Measurements from ENCODE around the gene PDSS2.

PDSS2 gene

GRCh38 chr6:107413966-107414645 is 45.3 kb downstream of the PDSS2 start:
- no peak for DNase-seq
- H3K27ac Mint-ChIP-seq = no peak overlapping the region
- H3K4me3 Mint-ChIP-seq = no peak overlapping the region

GRCh38 chr6:107411161-107411560 is 48.2 kb downstream of the PDSS2 start:
- Mint-ChIP-seq H3K9me3 (peaks cover 4% of the 10 kb centered on the region), H3K4me1 (no peaks in the 10 kb centered on the region), H3K4me3 (no peak overlapping the region), H3K36me3 (ENCODE audit: low read depth) (peaks cover 16% of the 10 kb centered on the region), H3K27ac (no peak overlapping the region), H3K27me3 (no peaks in the 10 kb centered on the region)
- DNase-seq (no peak), ATAC-seq (no peak)

More at GRCh38 chr6:107413966-107414645, 45.3 kb downstream of the PDSS2 start:
- Mint-ChIP-seq H3K27me3 (no peaks in the 10 kb centered on the region), H3K36me3 (ENCODE audit: low read depth) (peaks cover 11% of the 10 kb centered on the region), H3K9me3 (no peaks in the 10 kb centered on the region), H3K4me1 (no peaks in the 10 kb centered on the region)
- no peak for ATAC-seq

GRCh38 chr6:107409942-107410341 is 49.4 kb downstream of the PDSS2 start:
- no peaks in the 10 kb centered on the region for H3K4me1 Mint-ChIP-seq
- H3K27me3 Mint-ChIP-seq = no peaks in the 10 kb centered on the region
- DNase-seq = no peak
- no peak overlapping the region for H3K27ac Mint-ChIP-seq
- H3K36me3 Mint-ChIP-seq (ENCODE audit: low read depth) = peaks cover 20% of the 10 kb centered on the region
- ATAC-seq = no peak
- no peak overlapping the region for H3K4me3 Mint-ChIP-seq
- H3K9me3 Mint-ChIP-seq = peaks cover 9% of the 10 kb centered on the region

- no peak overlapping the region for H3K4me3 Mint-ChIP-seq
- H3K36me3 Mint-ChIP-seq (ENCODE audit: low read depth) = peaks cover 30% of the 10 kb centered on the region
- no peaks in the 10 kb centered on the region for H3K4me1 Mint-ChIP-seq
- no peak for DNase-seq
- no peaks in the 10 kb centered on the region for H3K27me3 Mint-ChIP-seq
- H3K9me3 Mint-ChIP-seq = peaks cover 20% of the 10 kb centered on the region
- ATAC-seq = no peak
- H3K27ac Mint-ChIP-seq = no peak overlapping the region
Measured at GRCh38 chr6:107408714-107409113, 50.6 kb downstream of the PDSS2 start.

- Mint-ChIP-seq H3K36me3 (ENCODE audit: low read depth) (peaks cover 55% of the 10 kb centered on the region), H3K9me3 (peaks cover 31% of the 10 kb centered on the region), H3K27ac (no peak overlapping the region), H3K4me1 (no peaks in the 10 kb centered on the region), H3K27me3 (no peaks in the 10 kb centered on the region), H3K4me3 (no peak overlapping the region)
- ATAC-seq = no peak
- no peak for DNase-seq
Measured at GRCh38 chr6:107405002-107405401, 54.4 kb downstream of the PDSS2 start.

GRCh38 chr6:107402533-107402932 is 56.8 kb downstream of the PDSS2 start:
- H3K4me1 Mint-ChIP-seq = no peaks in the 10 kb centered on the region
- no peak overlapping the region for H3K27ac Mint-ChIP-seq
- H3K9me3 Mint-ChIP-seq = peaks cover 34% of the 10 kb centered on the region
- H3K36me3 Mint-ChIP-seq (ENCODE audit: low read depth) = peaks cover 56% of the 10 kb centered on the region
- ATAC-seq = no peak
- no peak overlapping the region for H3K4me3 Mint-ChIP-seq
- H3K27me3 Mint-ChIP-seq = no peaks in the 10 kb centered on the region
- DNase-seq = no peak

- Mint-ChIP-seq H3K27ac (no peak overlapping the region), H3K36me3 (ENCODE audit: low read depth) (peaks cover 54% of the 10 kb centered on the region), H3K4me1 (no peaks in the 10 kb centered on the region), H3K9me3 (peaks cover 30% of the 10 kb centered on the region), H3K27me3 (no peaks in the 10 kb centered on the region), H3K4me3 (no peak overlapping the region)
- ATAC-seq (no peak), DNase-seq (no peak)
Measured at GRCh38 chr6:107401573-107401972, 57.8 kb downstream of the PDSS2 start.

GRCh38 chr6:107400616-107401147 is 58.7 kb downstream of the PDSS2 start:
- no peaks in the 10 kb centered on the region for H3K4me1 Mint-ChIP-seq
- no peak for DNase-seq
- no peak overlapping the region for H3K27ac Mint-ChIP-seq
- peaks cover 60% of the 10 kb centered on the region for H3K36me3 Mint-ChIP-seq (ENCODE audit: low read depth)
- H3K27me3 Mint-ChIP-seq = no peaks in the 10 kb centered on the region
- peaks cover 36% of the 10 kb centered on the region for H3K9me3 Mint-ChIP-seq
- H3K4me3 Mint-ChIP-seq = no peak overlapping the region
- ATAC-seq = no peak

GRCh38 chr6:107399935-107400334 is 59.4 kb downstream of the PDSS2 start:
- DNase-seq (no peak), ATAC-seq (no peak)
- Mint-ChIP-seq H3K4me1 (no peaks in the 10 kb centered on the region), H3K4me3 (no peak overlapping the region), H3K27me3 (no peaks in the 10 kb centered on the region), H3K27ac (no peak overlapping the region), H3K36me3 (ENCODE audit: low read depth) (peaks cover 61% of the 10 kb centered on the region), H3K9me3 (peaks cover 34% of the 10 kb centered on the region)

GRCh38 chr6:107398001-107398400 is 61.4 kb downstream of the PDSS2 start:
- H3K4me3 Mint-ChIP-seq = no peak overlapping the region
- peaks cover 57% of the 10 kb centered on the region for H3K36me3 Mint-ChIP-seq (ENCODE audit: low read depth)
- no peak for ATAC-seq
- peaks cover 40% of the 10 kb centered on the region for H3K9me3 Mint-ChIP-seq
- H3K27me3 Mint-ChIP-seq = no peaks in the 10 kb centered on the region
- no peaks in the 10 kb centered on the region for H3K4me1 Mint-ChIP-seq
- no peak for DNase-seq
- no peak overlapping the region for H3K27ac Mint-ChIP-seq

GRCh38 chr6:107396211-107396610 is 63.2 kb downstream of the PDSS2 start:
- Mint-ChIP-seq H3K9me3 (peaks cover 36% of the 10 kb centered on the region), H3K4me1 (no peaks in the 10 kb centered on the region), H3K36me3 (ENCODE audit: low read depth) (peaks cover 53% of the 10 kb centered on the region), H3K4me3 (no peak overlapping the region), H3K27me3 (no peaks in the 10 kb centered on the region), H3K27ac (no peak overlapping the region)
- DNase-seq = no peak
- no peak for ATAC-seq

- Mint-ChIP-seq H3K36me3 (ENCODE audit: low read depth) (peaks cover 33% of the 10 kb centered on the region), H3K4me3 (no peak overlapping the region), H3K27ac (no peak overlapping the region), H3K9me3 (peaks cover 32% of the 10 kb centered on the region), H3K27me3 (no peaks in the 10 kb centered on the region), H3K4me1 (no peaks in the 10 kb centered on the region)
- ATAC-seq (no peak), DNase-seq (no peak)
Measured at GRCh38 chr6:107392069-107392468, 67.3 kb downstream of the PDSS2 start.

- H3K4me1 Mint-ChIP-seq = no peaks in the 10 kb centered on the region
- H3K27me3 Mint-ChIP-seq = no peaks in the 10 kb centered on the region
- H3K27ac Mint-ChIP-seq = no peak overlapping the region
Measured at GRCh38 chr6:107390685-107391435, 68.5 kb downstream of the PDSS2 start.

GRCh38 chr6:107390056-107390455 is 69.3 kb downstream of the PDSS2 start:
- H3K4me3 Mint-ChIP-seq = no peak overlapping the region
- no peak for DNase-seq
- H3K4me1 Mint-ChIP-seq = peaks cover 2% of the 10 kb centered on the region
- H3K9me3 Mint-ChIP-seq = peaks cover 23% of the 10 kb centered on the region
- ATAC-seq = peak; percentile 24
- no peaks in the 10 kb centered on the region for H3K27me3 Mint-ChIP-seq
- H3K36me3 Mint-ChIP-seq (ENCODE audit: low read depth) = peaks cover 23% of the 10 kb centered on the region
- H3K27ac Mint-ChIP-seq = no peak overlapping the region

More at GRCh38 chr6:107390685-107391435, 68.5 kb downstream of the PDSS2 start:
- DNase-seq (no peak), ATAC-seq (no peak)
- H3K9me3 Mint-ChIP-seq = peaks cover 27% of the 10 kb centered on the region
- peaks cover 29% of the 10 kb centered on the region for H3K36me3 Mint-ChIP-seq (ENCODE audit: low read depth)
- no peak overlapping the region for H3K4me3 Mint-ChIP-seq

GRCh38 chr6:107386904-107387303 is 72.5 kb downstream of the PDSS2 start:
- Mint-ChIP-seq H3K4me3 (no peak overlapping the region), H3K36me3 (ENCODE audit: low read depth) (peaks cover 5% of the 10 kb centered on the region), H3K9me3 (no peaks in the 10 kb centered on the region), H3K27me3 (no peaks in the 10 kb centered on the region), H3K27ac (no peak overlapping the region), H3K4me1 (peaks cover 2% of the 10 kb centered on the region)
- DNase-seq (no peak), ATAC-seq (no peak)
